Astrocyte of the spinal cord (primary cell): Measurements from ENCODE around the gene FAM118B.

Source experiments
- DNase-seq: peaks from one replicate; pipeline ENCODE4 v3.0.0; 2011; ENCODE audit warnings: low read depth, low spot score
- H3K4me3 ChIP-seq: 2 replicates; pipeline ENCODE4 v1.5.1; 2011; ENCODE audit warnings: low read depth, mild to moderate bottlenecking, low read length, moderate library complexity
- in situ Hi-C: cut with HindIII; loops from 2 replicates; pipeline ENCODE4 v1.10.0; 2017; ENCODE audit warnings: low sequenced_read_pairs
- TF ChIP-seq, protein P1 (sequence below): IDR thresholded peaks from 2 replicates; pipeline ENCODE4 v1.5.1; 2012; ENCODE audit warnings: low read depth, mild to moderate bottlenecking, low read length, inconsistent platforms

Gene FAM118B

GRCh38 chr11:126225295-126225665, 13.7 kb downstream of the FAM118B start:
- DNase-seq: no peak
- in situ Hi-C loops: no loop called here
- no peak overlapping the region for H3K4me3 ChIP-seq
- TF ChIP-seq, protein P1, sequence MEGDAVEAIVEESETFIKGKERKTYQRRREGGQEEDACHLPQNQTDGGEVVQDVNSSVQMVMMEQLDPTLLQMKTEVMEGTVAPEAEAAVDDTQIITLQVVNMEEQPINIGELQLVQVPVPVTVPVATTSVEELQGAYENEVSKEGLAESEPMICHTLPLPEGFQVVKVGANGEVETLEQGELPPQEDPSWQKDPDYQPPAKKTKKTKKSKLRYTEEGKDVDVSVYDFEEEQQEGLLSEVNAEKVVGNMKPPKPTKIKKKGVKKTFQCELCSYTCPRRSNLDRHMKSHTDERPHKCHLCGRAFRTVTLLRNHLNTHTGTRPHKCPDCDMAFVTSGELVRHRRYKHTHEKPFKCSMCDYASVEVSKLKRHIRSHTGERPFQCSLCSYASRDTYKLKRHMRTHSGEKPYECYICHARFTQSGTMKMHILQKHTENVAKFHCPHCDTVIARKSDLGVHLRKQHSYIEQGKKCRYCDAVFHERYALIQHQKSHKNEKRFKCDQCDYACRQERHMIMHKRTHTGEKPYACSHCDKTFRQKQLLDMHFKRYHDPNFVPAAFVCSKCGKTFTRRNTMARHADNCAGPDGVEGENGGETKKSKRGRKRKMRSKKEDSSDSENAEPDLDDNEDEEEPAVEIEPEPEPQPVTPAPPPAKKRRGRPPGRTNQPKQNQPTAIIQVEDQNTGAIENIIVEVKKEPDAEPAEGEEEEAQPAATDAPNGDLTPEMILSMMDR: no peak

GRCh38 chr11:126226334-126227084, 14.9 kb downstream of the FAM118B start:
- TF ChIP-seq, protein P1: no peak
- in situ Hi-C loops: no loop called here
- H3K4me3 ChIP-seq: no peak overlapping the region
- no peak for DNase-seq

DNA sequence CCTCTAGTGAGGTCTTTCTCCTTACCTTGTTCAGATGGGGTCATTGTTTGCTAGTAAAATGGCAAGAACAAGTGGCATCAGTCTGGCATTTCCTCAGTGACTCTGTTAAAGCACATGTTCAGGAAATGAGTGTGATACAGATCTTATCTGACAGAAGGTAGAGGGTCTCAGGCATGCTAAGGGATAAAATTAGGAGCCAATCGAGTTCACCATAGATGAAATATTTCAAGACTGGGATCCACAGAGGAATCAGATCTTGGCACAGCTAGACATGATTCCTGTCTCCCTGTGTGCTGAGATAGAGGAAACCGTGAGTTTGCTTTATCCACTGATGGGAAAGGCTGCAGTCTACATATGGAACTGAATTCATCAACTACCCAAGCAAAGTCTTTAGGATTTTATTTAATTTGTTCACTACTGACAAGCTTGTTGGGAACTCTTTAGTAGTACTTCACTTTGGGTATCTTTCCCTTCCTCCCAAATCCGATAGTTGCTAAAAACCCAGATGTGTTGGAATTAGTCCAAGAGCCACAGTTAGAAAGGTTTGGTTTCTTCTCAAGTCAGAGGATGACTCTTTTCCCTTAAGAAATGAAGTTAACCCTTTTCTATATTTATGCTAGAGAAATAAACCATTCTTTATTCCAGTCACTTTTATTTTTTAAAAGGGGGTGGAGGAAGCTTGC, 18.4 kb downstream of the FAM118B start:
- no peak overlapping the region for H3K4me3 ChIP-seq
- TF ChIP-seq, protein P1: no peak
- in situ Hi-C loops: no loop called here
- DNase-seq: peak; percentile 14

DNA sequence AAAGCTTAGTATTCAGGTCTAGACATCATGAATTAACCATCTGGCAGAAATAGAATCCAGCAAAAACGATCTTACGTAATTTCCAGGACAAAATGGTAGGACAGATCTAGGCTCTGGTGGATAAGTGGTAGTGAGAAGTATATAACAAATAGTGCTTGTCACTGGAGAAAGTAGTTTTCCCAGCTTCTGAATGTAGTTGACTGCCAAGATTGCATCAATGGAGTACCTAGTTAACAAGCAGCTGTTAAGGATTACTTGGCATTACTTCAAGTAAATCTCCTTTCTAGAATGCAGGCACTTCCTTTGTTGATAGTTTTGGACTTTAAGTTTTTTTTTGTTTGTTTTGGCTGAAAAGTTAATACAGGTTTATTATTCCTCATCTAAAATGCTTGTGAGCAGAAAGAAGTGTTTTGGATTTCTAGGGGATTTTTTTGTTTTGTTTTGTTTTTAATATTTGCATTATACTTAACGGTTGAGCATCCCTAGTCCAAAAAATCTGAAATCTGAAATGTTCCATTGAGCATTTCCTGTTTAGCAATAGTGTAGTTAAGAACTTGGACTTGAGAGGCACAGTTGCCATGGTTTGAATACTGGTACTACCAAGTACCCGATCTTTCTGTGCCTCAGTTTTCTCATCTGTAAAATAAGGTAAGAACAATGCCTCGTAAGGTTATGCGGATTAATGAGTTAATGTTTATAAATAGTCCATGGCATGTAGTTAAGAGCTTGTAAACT, 20.3 kb downstream of the FAM118B start:
- TF ChIP-seq, protein P1: no peak
- in situ Hi-C loops: no loop called here
- no peak overlapping the region for H3K4me3 ChIP-seq
- peak; percentile 31 for DNase-seq

DNA sequence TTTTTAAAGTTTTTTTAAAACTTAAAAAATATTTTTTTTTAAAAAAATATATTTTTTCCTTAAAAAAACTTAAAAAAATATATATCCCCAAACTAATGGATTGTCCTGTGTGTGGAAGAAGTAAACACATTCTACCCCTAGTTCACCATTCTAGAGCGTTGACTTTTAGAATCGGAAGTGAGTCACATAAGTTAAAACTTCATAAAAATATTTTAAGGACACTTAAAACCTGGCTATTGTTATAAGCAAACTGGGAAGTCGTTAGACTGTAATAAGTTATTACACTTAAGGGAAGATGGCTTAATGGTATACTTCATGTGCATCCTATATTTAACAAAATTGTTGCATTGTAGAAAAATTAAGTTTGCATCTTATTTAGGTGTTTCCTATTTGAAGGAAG, 21.1 kb downstream of the FAM118B start:
- H3K4me3 ChIP-seq: no peak overlapping the region
- TF ChIP-seq, protein P1: no peak
- in situ Hi-C loops: no loop called here
- no peak for DNase-seq

DNA sequence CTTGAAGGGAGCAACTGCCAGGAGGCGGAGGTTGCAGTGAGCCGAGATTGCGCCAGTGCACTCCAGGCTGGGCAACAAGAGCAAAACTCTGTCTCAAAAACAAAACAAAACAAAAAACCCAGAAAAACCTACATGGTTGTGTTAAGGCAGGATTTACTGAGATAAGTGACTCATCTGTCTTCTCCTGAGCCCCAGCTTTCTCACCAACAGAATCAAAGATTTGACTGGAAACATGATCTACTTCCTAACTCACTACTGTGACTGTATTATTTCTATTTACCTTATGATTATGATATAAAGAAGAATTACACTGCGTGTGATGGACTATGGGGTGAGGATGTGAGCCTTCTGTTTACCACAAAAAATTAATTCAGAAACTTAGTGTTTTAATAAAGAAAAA, 21.8 kb downstream of the FAM118B start:
- no peak overlapping the region for H3K4me3 ChIP-seq
- in situ Hi-C loops: no loop called here
- DNase-seq: no peak
- TF ChIP-seq, protein P1: no peak
